ENCODE measurements around the gene UROC1.

Gene UROC1

GRCh38 chr3:126516152-126516935 is 1.2 kb downstream of the UROC1 start:
- WGBS, 2 donors (ENCODE audit: extremely low coverage in 2 of 2, insufficient read length in 2 of 2, insufficient replicate concordance in 1 of 2): no CpG with 5 or more reads among the region's 6 CpGs
- no peaks in the 10 kb centered on the region for H3K36me3 ChIP-seq (replicated peaks in 1 of 2; ENCODE audit: control insufficient read depth in 2 of 2, insufficient read depth in 2 of 2, low read length in 2 of 2)
- no peak overlapping the region for H3K9ac ChIP-seq (ENCODE audit: low read depth, low read length, poor library complexity)
- no peak overlapping the region for H2BK12ac ChIP-seq (ENCODE audit: low read length)
- H4K91ac ChIP-seq (ENCODE audit: low read depth, low read length, poor library complexity): no peak overlapping the region
- H3K4me3 ChIP-seq (ENCODE audit: low read length in 2 of 2): no peak overlapping the region
- DNase-seq (ENCODE audit: low spot score): no peak
- peaks cover 0 to 47% (median 0%) of the 10 kb centered on the region in 3 experiments for H3K27me3 ChIP-seq (ENCODE audit: control insufficient read depth in 3 of 3, insufficient read depth in 3 of 3, low read depth in 1 of 3, low read length in 3 of 3)
- no peak overlapping the region for H4K8ac ChIP-seq (ENCODE audit: low read depth, low read length)
- peak overlapping the region; percentile 59 for H2BK5ac ChIP-seq (ENCODE audit: low read length)
- no peak overlapping the region for H2BK15ac ChIP-seq (ENCODE audit: low read length)
- H3K14ac ChIP-seq (ENCODE audit: low read length): no peak overlapping the region
- no peak overlapping the region for H3K27ac ChIP-seq (replicated peaks; ENCODE audit: low read length)
- H3K4ac ChIP-seq (ENCODE audit: low read length): no peak overlapping the region
- H3K23ac ChIP-seq (ENCODE audit: low read depth, low read length, poor library complexity): no peak overlapping the region
- H3K18ac ChIP-seq (ENCODE audit: low read length): no peak overlapping the region
- no peak overlapping the region for H3K4me2 ChIP-seq (ENCODE audit: insufficient read depth, low read length, poor library complexity, severe bottlenecking)
- no peaks in the 10 kb centered on the region for H3K79me1 ChIP-seq (ENCODE audit: low read depth, low read length)
- H3K9me3 ChIP-seq (replicated peaks in 1 of 2; ENCODE audit: control insufficient read depth in 2 of 2, insufficient read depth in 1 of 2, low read depth in 1 of 2, low read length in 2 of 2): no peaks in the 10 kb centered on the region
- peaks cover 4 to 17% of the 10 kb centered on the region in 2 donors for H3K4me1 ChIP-seq (ENCODE audit: control insufficient read depth in 2 of 2, insufficient read depth in 1 of 2, low read depth in 1 of 2, low read length in 2 of 2)
- no peak overlapping the region for H2AFZ ChIP-seq (ENCODE audit: low read length)
- H2AK5ac ChIP-seq (ENCODE audit: low read depth, low read length): peak overlapping the region; percentile 44
- no peak overlapping the region for H2BK120ac ChIP-seq (ENCODE audit: low read depth, low read length)

DNA sequence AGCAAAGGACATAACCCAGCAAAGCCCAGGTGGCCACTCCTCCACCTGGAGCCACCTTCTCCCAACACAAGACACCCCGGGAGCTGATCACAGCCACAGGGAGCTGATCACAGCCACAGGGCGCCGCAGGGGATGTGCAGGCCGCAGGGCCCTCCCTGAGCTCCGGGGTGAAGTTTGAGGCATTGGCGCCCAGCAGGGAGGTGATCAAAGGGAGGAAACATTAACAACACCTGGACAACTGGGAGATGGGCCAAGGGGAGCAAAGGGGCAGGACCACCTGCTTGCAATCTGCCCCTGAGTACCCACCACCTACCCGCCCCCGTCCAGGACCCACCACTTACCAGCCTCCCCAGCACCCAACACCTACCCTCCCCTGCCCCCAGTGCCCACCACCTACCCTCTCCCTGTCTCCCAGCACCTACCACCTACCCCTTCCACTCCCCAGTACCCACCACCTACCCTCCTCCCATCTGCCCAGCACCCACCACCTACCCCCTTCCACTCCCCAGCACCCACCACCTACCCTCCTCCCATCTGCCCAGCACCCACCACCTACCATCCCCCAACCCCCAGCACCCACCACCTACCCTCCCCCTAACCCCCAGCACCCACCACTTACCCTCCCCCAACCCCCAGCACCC is 2.4 kb downstream of the UROC1 start:
- H2BK15ac ChIP-seq (ENCODE audit: low read length): no peak overlapping the region
- H3K23ac ChIP-seq (ENCODE audit: low read depth, low read length, poor library complexity): no peak overlapping the region
- H3K4me1 ChIP-seq (ENCODE audit: control insufficient read depth in 2 of 2, insufficient read depth in 1 of 2, low read depth in 1 of 2, low read length in 2 of 2): peaks cover 4 to 17% of the 10 kb centered on the region in 2 donors
- no peaks in the 10 kb centered on the region for H3K9me3 ChIP-seq (replicated peaks in 1 of 2; ENCODE audit: control insufficient read depth in 2 of 2, insufficient read depth in 1 of 2, low read depth in 1 of 2, low read length in 2 of 2)
- no peak overlapping the region for H2BK120ac ChIP-seq (ENCODE audit: low read depth, low read length)
- no peak overlapping the region for H3K27ac ChIP-seq (replicated peaks; ENCODE audit: low read length)
- no peaks in the 10 kb centered on the region for H3K36me3 ChIP-seq (replicated peaks in 1 of 2; ENCODE audit: control insufficient read depth in 2 of 2, insufficient read depth in 2 of 2, low read length in 2 of 2)
- H3K9ac ChIP-seq (ENCODE audit: low read depth, low read length, poor library complexity): no peak overlapping the region
- no peak overlapping the region for H2BK12ac ChIP-seq (ENCODE audit: low read length)
- H4K91ac ChIP-seq (ENCODE audit: low read depth, low read length, poor library complexity): no peak overlapping the region
- no peak for DNase-seq (ENCODE audit: low spot score)
- no peak overlapping the region for H4K8ac ChIP-seq (ENCODE audit: low read depth, low read length)
- H3K14ac ChIP-seq (ENCODE audit: low read length): no peak overlapping the region
- H3K4ac ChIP-seq (ENCODE audit: low read length): peak overlapping the region; percentile 80
- H2AFZ ChIP-seq (ENCODE audit: low read length): no peak overlapping the region
- peaks cover 0 to 57% (median 0%) of the 10 kb centered on the region in 3 experiments for H3K27me3 ChIP-seq (ENCODE audit: control insufficient read depth in 3 of 3, insufficient read depth in 3 of 3, low read depth in 1 of 3, low read length in 3 of 3)
- WGBS, 2 donors (ENCODE audit: extremely low coverage in 2 of 2, insufficient read length in 2 of 2, insufficient replicate concordance in 1 of 2): no CpG with 5 or more reads among the region's 8 CpGs
- H2AK5ac ChIP-seq (ENCODE audit: low read depth, low read length): peak overlapping the region; percentile 49
- H3K79me1 ChIP-seq (ENCODE audit: low read depth, low read length): no peaks in the 10 kb centered on the region
- H2BK5ac ChIP-seq (ENCODE audit: low read length): no peak overlapping the region
- no peak overlapping the region for H3K4me3 ChIP-seq (ENCODE audit: low read length in 2 of 2)
- H3K4me2 ChIP-seq (ENCODE audit: insufficient read depth, low read length, poor library complexity, severe bottlenecking): no peak overlapping the region
- peak overlapping the region; percentile 54 for H3K18ac ChIP-seq (ENCODE audit: low read length)

GRCh38 chr3:126514161-126514560 is 3.4 kb downstream of the UROC1 start:
- Histone ChIP-seq H3K9me3 (replicated peaks in 1 of 2; ENCODE audit: control insufficient read depth in 2 of 2, insufficient read depth in 1 of 2, low read depth in 1 of 2, low read length in 2 of 2) (no peaks in the 10 kb centered on the region), H3K27me3 (ENCODE audit: control insufficient read depth in 3 of 3, insufficient read depth in 3 of 3, low read depth in 1 of 3, low read length in 3 of 3) (peaks cover 0 to 55% (median 0%) of the 10 kb centered on the region in 3 experiments), H4K8ac (ENCODE audit: low read depth, low read length) (no peak overlapping the region), H2AFZ (ENCODE audit: low read length) (no peak overlapping the region), H4K91ac (ENCODE audit: low read depth, low read length, poor library complexity) (no peak overlapping the region), H3K4me3 (ENCODE audit: low read length in 2 of 2) (no peak overlapping the region), H3K14ac (ENCODE audit: low read length) (no peak overlapping the region), H3K18ac (ENCODE audit: low read length) (peak overlapping the region; percentile 42), H3K79me1 (ENCODE audit: low read depth, low read length) (no peaks in the 10 kb centered on the region), H2BK5ac (ENCODE audit: low read length) (no peak overlapping the region), H2BK120ac (ENCODE audit: low read depth, low read length) (no peak overlapping the region), H3K36me3 (replicated peaks in 1 of 2; ENCODE audit: control insufficient read depth in 2 of 2, insufficient read depth in 2 of 2, low read length in 2 of 2) (no peaks in the 10 kb centered on the region), H3K23ac (ENCODE audit: low read depth, low read length, poor library complexity) (no peak overlapping the region), H3K4me2 (ENCODE audit: insufficient read depth, low read length, poor library complexity, severe bottlenecking) (no peak overlapping the region), H2AK5ac (ENCODE audit: low read depth, low read length) (no peak overlapping the region), H3K9ac (ENCODE audit: low read depth, low read length, poor library complexity) (no peak overlapping the region), H3K4me1 (ENCODE audit: control insufficient read depth in 2 of 2, insufficient read depth in 1 of 2, low read depth in 1 of 2, low read length in 2 of 2) (peaks cover 4 to 14% of the 10 kb centered on the region in 2 donors), H2BK15ac (ENCODE audit: low read length) (no peak overlapping the region), H2BK12ac (ENCODE audit: low read length) (no peak overlapping the region), H3K27ac (replicated peaks; ENCODE audit: low read length) (no peak overlapping the region), H3K4ac (ENCODE audit: low read length) (no peak overlapping the region)
- DNase-seq (ENCODE audit: low spot score): no peak
- WGBS, 2 donors (ENCODE audit: extremely low coverage in 2 of 2, insufficient read length in 2 of 2, insufficient replicate concordance in 1 of 2): no CpG with 5 or more reads among the region's 11 CpGs

- peak overlapping the region; percentile 22 for H3K23ac ChIP-seq (ENCODE audit: low read depth, low read length, poor library complexity)
- peaks cover 0 to 51% (median 0%) of the 10 kb centered on the region in 3 experiments for H3K27me3 ChIP-seq (ENCODE audit: control insufficient read depth in 3 of 3, insufficient read depth in 3 of 3, low read depth in 1 of 3, low read length in 3 of 3)
- no peaks in the 10 kb centered on the region for H3K36me3 ChIP-seq (replicated peaks in 1 of 2; ENCODE audit: control insufficient read depth in 2 of 2, insufficient read depth in 2 of 2, low read length in 2 of 2)
- H2AFZ ChIP-seq (ENCODE audit: low read length): no peak overlapping the region
- H3K9ac ChIP-seq (ENCODE audit: low read depth, low read length, poor library complexity): no peak overlapping the region
- H2BK12ac ChIP-seq (ENCODE audit: low read length): no peak overlapping the region
- peak overlapping the region in 1 of 2 donors; percentile 39 for H3K4me3 ChIP-seq (ENCODE audit: low read length in 2 of 2)
- peak overlapping the region; percentile 6 for H2AK5ac ChIP-seq (ENCODE audit: low read depth, low read length)
- no peak overlapping the region for H3K14ac ChIP-seq (ENCODE audit: low read length)
- no peak overlapping the region for H3K4me2 ChIP-seq (ENCODE audit: insufficient read depth, low read length, poor library complexity, severe bottlenecking)
- H3K27ac ChIP-seq (replicated peaks; ENCODE audit: low read length): no peak overlapping the region
- no peak overlapping the region for H2BK15ac ChIP-seq (ENCODE audit: low read length)
- H3K9me3 ChIP-seq (replicated peaks in 1 of 2; ENCODE audit: control insufficient read depth in 2 of 2, insufficient read depth in 1 of 2, low read depth in 1 of 2, low read length in 2 of 2): no peaks in the 10 kb centered on the region
- H4K8ac ChIP-seq (ENCODE audit: low read depth, low read length): no peak overlapping the region
- H2BK120ac ChIP-seq (ENCODE audit: low read depth, low read length): no peak overlapping the region
- no CpG with 5 or more reads among the region's 12 CpGs for WGBS, 2 donors (ENCODE audit: extremely low coverage in 2 of 2, insufficient read length in 2 of 2, insufficient replicate concordance in 1 of 2)
- no peak overlapping the region for H2BK5ac ChIP-seq (ENCODE audit: low read length)
- H3K79me1 ChIP-seq (ENCODE audit: low read depth, low read length): no peaks in the 10 kb centered on the region
- H3K4ac ChIP-seq (ENCODE audit: low read length): no peak overlapping the region
- H3K4me1 ChIP-seq (ENCODE audit: control insufficient read depth in 2 of 2, insufficient read depth in 1 of 2, low read depth in 1 of 2, low read length in 2 of 2): peaks cover 0 to 8% of the 10 kb centered on the region in 2 donors
- no peak overlapping the region for H4K91ac ChIP-seq (ENCODE audit: low read depth, low read length, poor library complexity)
- H3K18ac ChIP-seq (ENCODE audit: low read length): no peak overlapping the region
- DNase-seq (ENCODE audit: low spot score): no peak
Observed at GRCh38 chr3:126512916-126513650, 4.5 kb downstream of the UROC1 start.
